HepG2 (cell line): ENCODE results near the gene PNLIPRP1.

Experiments
- NFE2L2 ChIP-seq: fragments of 150-350 bp; IDR thresholded peaks from 2 replicates; pipeline ENCODE4 v1.6.1; 2014; ENCODE audit warnings: low read length
- PATZ1 ChIP-seq: sonication (generic); formaldehyde crosslinking; IDR thresholded peaks from 2 replicates; pipeline ENCODE4 v1.4.0; 2020; ENCODE audit warnings: missing genetic modification reagents
- ZNF589 ChIP-seq: sonication (generic); formaldehyde crosslinking; conservative IDR thresholded peaks from 2 replicates; pipeline ENCODE4 v1.8.0; 2022; ENCODE audit warnings: mild to moderate bottlenecking, moderate library complexity, missing genetic modification reagents

- TF ChIP-seq PATZ1 (CRISPR knock-in tag) (no peak), ZNF589 (CRISPR knock-in tag) (no peak), NFE2L2 (no peak)
These were observed at the start of gene PNLIPRP1 for GRCh38 chr10:116590590-116591444.
